SK-N-SH treated with all-trans-retinoic acid at 6 μM for 48 hours (cell line): ENCODE data around the gene FAM114A1.

ENCODE experiments used
- BACH2 ChIP-seq: fragments of 250-450 bp; sonication (Bioruptor Pico); IDR thresholded peaks from 2 replicates; pipeline ENCODE4 v1.9.0; 2021; ENCODE audit warnings: mild to moderate bottlenecking, borderline replicate concordance
- ESRRG ChIP-seq: fragments of 250-450 bp; sonication (Bioruptor Pico); IDR thresholded peaks from 2 replicates; pipeline ENCODE4 v1.6.1; 2021; ENCODE audit warnings: mild to moderate bottlenecking
- POU6F1 ChIP-seq: fragments of 250-450 bp; sonication (Bioruptor Pico); IDR thresholded peaks from 2 replicates; pipeline ENCODE4 v1.8.0; 2021; ENCODE audit warnings: low read depth, mild to moderate bottlenecking, moderate library complexity, borderline replicate concordance
- RARB ChIP-seq: fragments of 250-450 bp; sonication (Bioruptor Pico); IDR thresholded peaks from 2 replicates; pipeline ENCODE4 v1.8.0; 2021; ENCODE audit warnings: mild to moderate bottlenecking, moderate library complexity
- ZFP3 ChIP-seq: fragments of 250-450 bp; sonication (Bioruptor Pico); IDR thresholded peaks from 2 replicates; pipeline ENCODE4 v1.5.0; 2020; ENCODE audit warnings: mild to moderate bottlenecking, moderate library complexity
- TF ChIP-seq, protein P1 (sequence below): fragments of 250-450 bp; sonication (Bioruptor Pico); IDR thresholded peaks from 2 replicates; pipeline ENCODE4 v1.5.1; 2020; ENCODE audit warnings: low read depth, mild to moderate bottlenecking, moderate library complexity
- TF ChIP-seq, protein P2 (sequence below): fragments of 250-450 bp; sonication (Bioruptor Pico); IDR thresholded peaks from 2 replicates; pipeline ENCODE4 v1.8.0; 2020; ENCODE audit warnings: mild to moderate bottlenecking, moderate library complexity, borderline replicate concordance

DNA sequence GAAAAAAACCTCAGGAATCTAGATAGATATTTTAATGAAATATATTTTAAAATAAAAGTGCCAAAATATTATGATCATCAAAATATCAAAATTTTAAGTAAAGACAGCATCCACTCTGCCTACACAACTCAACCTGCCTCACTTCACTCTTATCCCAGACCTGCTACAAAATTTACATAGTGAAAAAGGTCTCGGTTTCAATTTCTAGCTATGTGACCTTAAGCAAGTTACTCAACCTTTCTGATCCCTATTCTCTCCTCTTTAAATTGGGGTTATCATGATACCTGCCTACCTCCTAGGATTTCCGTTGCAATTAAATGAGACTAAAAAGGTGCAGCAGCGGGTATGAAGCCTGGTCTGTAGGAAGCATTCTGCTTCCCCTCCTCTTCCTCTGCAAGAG lies 72.9 kb downstream of the FAM114A1 start:
- TF ChIP-seq POU6F1 (CRISPR knock-in tag): no peak
- TF ChIP-seq BACH2: no peak
- TF ChIP-seq, protein P1, sequence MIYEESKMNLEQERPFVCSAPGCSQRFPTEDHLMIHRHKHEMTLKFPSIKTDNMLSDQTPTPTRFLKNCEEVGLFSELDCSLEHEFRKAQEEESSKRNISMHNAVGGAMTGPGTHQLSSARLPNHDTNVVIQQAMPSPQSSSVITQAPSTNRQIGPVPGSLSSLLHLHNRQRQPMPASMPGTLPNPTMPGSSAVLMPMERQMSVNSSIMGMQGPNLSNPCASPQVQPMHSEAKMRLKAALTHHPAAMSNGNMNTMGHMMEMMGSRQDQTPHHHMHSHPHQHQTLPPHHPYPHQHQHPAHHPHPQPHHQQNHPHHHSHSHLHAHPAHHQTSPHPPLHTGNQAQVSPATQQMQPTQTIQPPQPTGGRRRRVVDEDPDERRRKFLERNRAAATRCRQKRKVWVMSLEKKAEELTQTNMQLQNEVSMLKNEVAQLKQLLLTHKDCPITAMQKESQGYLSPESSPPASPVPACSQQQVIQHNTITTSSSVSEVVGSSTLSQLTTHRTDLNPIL (CRISPR knock-in tag): no peak
- TF ChIP-seq ESRRG (CRISPR knock-in tag): no peak
- TF ChIP-seq, protein P2, sequence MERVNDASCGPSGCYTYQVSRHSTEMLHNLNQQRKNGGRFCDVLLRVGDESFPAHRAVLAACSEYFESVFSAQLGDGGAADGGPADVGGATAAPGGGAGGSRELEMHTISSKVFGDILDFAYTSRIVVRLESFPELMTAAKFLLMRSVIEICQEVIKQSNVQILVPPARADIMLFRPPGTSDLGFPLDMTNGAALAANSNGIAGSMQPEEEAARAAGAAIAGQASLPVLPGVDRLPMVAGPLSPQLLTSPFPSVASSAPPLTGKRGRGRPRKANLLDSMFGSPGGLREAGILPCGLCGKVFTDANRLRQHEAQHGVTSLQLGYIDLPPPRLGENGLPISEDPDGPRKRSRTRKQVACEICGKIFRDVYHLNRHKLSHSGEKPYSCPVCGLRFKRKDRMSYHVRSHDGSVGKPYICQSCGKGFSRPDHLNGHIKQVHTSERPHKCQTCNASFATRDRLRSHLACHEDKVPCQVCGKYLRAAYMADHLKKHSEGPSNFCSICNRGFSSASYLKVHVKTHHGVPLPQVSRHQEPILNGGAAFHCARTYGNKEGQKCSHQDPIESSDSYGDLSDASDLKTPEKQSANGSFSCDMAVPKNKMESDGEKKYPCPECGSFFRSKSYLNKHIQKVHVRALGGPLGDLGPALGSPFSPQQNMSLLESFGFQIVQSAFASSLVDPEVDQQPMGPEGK (CRISPR knock-in tag): no peak
- no peak for TF ChIP-seq RARB (CRISPR knock-in tag)
- TF ChIP-seq ZFP3 (CRISPR knock-in tag): no peak
